GM21367 (cell line): ENCODE measurements around the gene MAP3K4.

Experiments
- ATAC-seq: cut with Tn5 transposase; IDR thresholded peaks from one replicate; pipeline ENCODE4 v1.9.1; 2021; ENCODE audit not compliant: unreplicated experiment

The MAP3K4 gene

DNA sequence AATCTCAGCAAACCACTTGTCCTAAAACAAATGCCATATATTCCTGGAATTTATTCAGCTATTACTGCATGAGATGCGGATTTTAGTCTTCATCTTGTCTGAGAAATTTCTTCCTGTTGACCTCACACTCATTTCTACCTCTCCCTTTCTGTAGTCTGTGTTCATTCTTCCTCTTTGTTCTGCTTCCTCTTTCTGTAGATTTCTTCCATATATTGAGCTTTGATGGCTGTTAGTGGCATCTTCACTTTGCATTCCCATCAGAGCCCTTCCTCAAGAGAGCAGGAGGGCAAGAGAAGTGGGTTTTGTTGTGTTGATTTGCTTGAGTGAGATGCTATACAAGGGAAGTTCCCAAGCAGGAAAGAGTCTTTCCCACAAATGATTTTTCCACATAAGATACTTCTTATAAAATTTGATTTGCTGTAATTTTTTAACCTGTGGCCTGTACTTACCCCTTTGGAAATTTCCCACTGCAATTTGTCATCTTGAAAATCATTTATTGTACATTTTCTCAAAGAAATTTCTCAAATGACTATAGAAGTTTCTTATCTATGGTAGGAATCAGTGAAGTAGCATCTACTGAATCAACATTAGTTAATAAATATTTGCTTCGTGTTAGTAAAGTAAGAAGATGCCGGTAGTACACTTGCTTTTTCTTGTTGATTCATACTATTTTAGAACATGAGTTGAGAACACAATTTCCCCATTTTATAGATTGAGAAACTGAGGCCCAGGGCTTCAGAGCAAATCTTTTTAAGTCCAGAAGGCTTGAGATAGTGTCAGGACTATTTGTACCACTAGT is 43.8 kb downstream of the MAP3K4 start:
- peak; percentile 37 for ATAC-seq

DNA sequence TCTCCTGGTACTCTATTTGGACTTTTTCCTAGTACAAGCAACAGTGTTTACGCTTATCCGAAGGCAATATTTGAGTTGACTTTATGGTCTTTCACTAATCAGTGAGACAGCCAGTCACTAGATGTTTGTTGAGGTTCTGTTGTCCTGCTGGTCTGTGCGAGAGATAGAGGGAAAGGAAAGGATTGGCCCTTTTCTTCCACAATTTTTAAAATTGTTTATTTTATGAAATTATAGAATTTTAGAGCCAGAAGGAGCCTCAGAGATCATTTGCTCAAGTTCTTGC is 44.4 kb downstream of the MAP3K4 start:
- ATAC-seq: no peak

DNA sequence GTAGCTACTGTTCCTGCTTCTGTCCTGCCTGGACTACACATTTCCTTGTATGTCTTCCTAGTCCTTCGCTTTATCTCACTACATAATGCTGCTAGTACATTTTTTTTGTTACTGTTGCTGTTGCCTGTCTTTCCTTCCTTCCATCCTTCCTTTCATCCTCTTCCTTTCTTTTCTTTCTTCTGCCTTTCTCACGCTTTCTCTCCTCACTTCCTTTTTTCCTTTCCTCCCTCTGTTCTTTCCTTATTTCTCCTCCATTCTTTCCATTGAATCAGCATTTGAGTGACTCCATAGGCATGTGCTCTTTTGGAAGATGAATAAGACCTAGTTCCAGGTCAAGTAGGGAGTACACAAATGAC is 46.3 kb downstream of the MAP3K4 start:
- no peak for ATAC-seq

DNA sequence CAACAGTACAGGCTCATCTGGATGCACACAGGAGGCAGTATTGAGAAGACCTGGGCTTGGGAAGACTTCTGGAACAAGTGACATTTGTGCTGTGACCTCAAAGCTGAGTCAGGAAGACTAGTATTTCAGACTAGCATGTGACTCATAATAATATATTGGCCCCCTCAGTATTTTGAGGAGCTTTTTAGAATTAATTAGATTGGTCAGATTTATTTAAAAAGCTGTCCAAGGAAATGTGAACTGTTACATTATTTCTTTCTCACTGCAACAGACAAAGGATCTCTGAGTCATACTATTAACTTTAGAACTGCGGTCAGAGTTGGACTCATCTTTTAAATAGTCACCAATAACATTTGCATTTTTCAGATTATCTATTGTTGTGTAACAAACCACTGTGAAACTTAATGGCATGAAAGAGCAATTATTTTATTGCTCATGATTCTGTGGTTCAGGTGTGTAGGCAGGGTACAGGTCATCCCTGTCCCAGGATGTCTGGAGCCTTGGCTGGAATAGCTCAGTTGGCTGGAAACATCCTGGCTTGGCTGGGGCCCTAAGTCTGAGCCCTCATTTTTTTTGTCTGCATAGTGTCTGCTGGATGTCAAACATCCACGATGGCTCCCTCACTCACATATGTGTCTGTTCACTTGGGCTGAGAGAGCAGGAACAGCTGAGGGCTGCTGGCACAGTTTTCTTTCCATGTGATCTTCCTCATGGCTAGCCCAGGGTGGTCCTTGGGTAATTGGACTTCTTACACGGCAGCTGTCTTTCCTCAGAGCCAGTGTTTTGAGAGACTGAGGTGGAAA is 46.9 kb downstream of the MAP3K4 start:
- peak; percentile 85 for ATAC-seq

DNA sequence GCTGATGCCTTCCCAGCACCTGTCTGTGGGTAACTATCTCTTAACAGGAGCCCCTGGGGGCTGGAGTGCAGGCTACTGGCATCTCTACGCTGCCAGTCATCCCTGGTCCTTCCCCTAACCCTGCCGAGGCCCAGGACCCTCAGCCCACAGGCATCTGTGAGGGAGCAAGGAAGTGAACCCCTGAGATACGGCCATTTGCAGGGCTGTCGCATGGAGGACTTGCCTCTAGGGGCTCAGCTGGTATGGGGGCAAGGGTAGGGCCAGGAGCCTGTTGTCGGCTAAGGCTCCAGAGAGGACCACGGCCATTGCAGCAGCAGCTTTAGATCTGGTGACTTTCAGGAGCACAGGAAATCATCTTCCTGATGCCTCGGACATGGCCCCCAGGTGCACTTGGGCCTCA is 49.7 kb downstream of the MAP3K4 start:
- ATAC-seq: no peak

DNA sequence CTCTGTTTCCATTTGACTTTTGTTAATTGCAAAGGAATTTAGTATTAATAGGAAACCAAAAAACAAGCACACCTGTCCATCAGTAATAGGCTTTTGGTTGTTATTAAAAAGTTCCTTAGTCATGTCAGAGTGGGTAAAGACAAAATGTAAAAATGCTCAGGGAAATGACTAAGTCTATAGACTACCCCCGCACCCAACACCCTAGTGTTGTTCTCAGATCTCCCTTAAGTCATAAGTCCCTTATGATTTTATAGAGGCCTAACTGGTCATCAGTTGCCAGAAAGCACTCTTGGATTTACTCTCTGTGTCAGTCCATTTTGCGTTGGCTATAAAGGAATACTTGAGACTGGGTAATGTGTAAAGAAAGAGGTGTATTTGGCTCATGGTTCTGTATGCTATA is 52.8 kb downstream of the MAP3K4 start:
- ATAC-seq: no peak

DNA sequence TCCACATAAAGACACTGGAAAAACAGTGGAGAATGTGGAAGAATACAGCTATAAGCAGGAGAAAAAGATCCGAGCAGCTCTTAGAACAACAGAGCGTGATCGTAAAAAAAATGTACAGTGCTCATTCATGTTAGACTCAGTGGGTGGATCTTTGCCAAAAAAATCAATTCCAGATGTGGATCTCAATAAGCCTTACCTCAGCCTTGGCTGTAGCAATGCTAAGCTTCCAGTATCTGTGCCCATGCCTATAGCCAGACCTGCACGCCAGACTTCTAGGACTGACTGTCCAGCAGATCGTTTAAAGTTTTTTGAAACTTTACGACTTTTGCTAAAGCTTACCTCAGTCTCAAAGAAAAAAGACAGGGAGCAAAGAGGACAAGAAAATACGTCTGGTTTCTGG is 57.1 kb downstream of the MAP3K4 start:
- no peak for ATAC-seq

DNA sequence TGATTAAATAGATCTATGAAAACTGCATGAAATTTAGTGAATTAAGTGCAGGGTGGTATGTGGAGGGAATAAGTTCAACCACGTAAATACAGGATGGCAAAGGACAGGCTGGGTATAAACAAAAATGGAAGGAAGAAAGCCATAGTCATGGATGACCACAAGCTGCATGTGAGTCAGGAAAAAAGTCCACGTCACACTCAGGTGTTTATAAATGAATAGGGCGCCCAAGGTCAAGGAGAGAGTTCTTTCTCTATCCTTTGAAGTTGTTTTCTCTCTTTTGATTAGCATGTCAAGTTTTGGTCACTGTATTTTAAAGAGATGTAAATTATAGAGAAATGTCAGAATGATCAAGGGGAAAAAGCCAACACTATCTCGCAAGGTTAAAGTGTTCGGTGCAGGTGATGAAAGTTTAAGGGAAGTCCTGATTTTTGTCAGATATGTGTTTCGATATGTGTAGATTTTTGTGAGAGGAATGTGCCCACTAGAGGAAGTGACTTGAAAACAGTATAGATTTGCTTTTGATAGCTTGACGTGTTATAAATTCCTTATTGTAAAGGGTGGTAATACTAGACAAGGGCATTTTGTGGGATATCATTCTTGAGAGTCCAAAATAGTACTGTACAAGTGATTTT is 58.7 kb downstream of the MAP3K4 start:
- ATAC-seq: peak; percentile 66

DNA sequence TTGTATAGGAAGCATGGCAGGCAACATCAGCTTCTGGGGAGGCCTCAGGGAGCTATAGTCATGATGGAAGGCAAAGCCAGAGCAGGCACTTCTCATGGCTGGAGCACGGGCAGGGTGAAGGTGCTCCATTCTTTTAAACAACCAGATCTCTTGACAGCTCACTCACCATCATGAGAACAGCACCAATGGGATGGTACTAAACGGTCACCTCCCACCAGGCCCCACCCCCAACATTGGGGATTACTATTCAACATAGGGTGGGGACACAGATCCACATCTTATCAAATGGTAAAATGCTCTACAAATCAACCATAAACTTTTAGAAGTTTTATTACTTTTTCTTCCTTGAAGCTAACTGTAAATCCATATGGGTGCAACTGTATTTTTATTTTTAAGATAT is 61.5 kb downstream of the MAP3K4 start:
- ATAC-seq: no peak

DNA sequence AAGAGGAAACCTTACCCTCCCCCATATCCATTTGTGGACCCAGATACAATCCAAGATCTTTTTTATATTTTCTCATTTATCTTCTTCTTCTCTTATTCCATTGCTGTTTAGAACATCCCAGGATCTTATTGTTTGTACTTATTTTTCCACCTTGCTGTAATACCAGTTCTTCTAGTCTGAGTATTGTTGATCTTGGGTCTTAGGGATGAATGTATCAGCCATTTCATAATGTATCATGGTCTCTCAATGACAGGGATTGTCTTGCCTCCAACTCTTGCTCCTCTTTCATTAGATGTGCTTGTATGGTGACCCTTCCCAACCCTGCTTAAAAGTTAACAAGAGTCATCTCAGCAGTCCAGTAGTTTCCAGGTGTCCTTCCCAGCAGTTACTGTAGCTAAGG is 63.3 kb downstream of the MAP3K4 start:
- ATAC-seq: no peak

DNA sequence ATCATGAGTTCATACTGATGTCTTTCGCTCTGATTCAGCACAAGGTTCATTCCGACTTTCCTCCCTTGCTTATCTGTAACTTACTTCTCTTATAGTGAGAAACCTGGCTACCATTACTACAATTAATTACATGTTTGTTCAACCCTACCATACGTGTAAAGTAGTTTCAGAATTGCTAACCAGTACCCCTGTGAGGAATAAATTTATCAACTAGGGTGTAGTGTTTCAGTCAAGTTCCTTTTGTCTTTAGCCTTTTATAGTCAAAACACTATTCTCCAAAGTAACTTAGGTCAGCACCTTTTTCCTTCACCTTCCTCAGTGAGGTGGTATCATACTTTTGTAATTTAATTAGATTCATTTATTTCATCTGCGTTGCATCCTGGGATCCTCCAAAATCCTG is 64.9 kb downstream of the MAP3K4 start:
- ATAC-seq: no peak

DNA sequence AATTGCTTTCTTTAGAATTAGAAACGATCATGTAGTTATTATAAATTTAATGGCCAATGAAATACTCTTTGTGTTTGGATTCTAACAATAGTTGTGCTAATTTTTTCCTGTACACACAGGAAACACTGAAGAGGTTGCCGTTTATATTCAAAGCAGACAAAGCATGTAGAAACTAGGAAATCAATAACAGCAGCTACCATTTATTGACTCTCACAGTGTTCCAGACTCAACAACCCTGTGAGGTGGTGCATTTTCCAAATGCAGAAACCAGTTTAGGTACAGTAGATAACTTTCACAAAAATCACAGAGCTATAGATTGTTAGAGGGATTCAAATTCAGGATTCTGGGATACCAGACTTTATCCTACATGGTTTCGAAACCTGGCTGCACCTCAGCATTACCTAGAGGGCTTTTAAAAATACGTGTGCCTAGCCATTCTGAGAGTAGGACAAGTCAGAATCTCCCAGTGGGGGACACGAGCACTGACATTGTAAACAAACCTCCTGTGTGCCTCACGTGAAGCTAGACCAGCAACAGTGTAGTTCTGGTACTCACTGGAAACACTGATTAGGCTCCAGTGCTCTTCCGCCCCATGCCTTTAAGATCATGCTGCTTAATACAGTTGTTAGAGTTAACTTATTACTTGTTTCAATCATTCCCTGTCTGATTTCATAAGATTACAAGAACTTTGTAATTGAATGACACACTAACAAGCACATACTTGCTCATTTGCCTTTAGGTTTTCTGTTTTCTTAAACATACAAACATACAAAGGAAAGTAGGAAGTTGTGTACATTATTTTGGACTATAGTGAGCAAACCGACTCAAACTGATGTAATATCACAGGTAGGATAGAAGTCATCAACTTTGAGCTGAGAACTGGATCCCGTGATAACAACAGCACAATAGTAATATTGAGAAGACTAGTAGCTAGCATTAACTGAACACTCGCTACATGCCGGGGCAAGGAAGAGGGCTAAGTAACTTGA is 65.8 kb downstream of the MAP3K4 start:
- ATAC-seq: no peak

DNA sequence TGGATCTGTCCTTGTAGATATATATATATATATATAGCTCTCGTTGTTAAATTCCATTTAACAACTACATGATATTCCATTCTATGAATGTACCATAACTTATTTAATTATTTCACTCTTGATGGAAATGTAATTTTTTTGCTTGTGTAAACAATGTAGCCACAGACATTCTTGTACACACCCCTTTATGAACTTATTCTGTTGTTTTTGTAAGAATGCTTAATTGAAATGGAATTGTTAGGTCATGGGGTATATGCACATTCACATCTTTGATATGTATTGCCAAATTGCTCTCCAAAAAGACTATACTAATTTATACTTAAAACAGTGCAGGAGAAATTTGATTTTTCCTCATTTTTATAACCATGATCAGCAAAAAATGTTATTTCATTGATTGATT is 67.2 kb downstream of the MAP3K4 start:
- no peak for ATAC-seq

DNA sequence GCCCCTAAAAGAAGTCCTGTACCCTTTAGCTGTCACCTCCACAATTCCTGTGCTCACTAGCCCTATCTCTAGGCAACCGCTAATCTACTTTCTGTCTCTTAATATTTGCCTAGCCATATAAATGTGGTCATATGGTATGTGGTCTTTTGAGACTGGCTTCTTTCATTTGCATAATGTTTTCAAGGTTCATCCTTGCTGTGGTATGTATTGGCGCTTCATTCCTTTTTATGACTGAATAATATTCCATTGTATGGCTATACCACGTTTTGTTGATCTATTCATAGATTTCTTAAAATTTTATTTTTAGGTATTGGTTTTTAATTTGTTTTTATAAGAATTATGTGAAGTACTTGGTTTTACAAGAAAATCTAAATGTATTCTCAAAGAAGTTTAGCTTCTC is 70.0 kb downstream of the MAP3K4 start:
- no peak for ATAC-seq

DNA sequence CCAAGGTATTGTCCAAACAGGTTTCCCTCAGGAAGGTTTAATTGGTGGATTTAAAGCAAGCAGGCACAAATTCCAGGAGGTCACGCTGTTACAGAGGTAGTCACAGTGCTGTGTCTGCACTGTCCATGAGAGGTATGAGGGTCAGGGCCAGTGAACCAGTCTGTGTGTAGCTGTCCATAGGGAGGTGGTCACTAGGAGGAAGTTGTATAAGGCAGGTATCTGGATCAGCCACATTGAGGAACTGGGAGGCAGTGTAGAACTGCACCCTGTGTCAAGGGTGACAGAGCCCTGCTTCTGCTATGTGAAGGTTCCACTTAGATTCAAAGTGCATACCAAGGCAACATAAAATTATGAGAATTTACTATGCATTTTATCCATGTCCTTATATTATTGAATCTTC is 73.3 kb downstream of the MAP3K4 start:
- no peak for ATAC-seq

DNA sequence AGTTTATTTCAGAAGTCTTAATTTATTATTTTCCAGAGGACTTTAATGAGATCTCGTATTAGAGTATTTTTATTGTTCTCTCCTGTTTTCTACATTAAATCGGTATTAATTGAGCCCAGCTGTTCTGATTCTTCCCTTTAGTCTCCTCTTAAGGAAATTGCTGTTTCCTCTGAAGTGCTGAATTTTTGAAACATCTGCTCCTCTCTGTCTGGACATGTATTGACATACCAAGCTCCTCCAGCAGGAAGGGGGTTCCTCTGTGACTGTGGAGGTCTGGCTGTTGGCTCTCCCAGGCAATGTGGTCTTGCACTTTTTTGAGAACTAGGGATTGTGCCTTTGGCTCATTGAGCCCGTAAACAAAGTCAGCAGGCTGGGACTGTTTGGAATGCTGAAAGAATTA is 74.9 kb downstream of the MAP3K4 start:
- ATAC-seq: no peak

DNA sequence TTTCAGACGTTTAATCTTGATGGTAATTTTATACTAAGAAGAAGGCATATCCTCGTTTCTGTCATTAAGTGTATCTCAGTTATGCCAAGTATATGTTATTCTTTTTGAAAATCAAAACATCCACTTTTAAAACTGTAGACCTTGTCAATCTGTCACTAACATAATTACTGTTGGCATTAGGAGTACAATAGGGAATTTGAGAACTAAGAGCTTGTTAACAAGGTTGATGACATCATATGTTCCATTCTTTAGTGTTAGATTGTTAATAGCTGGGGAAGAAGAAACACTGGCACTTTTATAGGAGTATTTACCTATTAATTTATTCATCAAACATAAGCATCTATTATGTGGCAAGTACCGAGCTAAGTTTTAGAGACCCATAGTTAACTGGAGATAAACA is 76.2 kb downstream of the MAP3K4 start:
- ATAC-seq: no peak

DNA sequence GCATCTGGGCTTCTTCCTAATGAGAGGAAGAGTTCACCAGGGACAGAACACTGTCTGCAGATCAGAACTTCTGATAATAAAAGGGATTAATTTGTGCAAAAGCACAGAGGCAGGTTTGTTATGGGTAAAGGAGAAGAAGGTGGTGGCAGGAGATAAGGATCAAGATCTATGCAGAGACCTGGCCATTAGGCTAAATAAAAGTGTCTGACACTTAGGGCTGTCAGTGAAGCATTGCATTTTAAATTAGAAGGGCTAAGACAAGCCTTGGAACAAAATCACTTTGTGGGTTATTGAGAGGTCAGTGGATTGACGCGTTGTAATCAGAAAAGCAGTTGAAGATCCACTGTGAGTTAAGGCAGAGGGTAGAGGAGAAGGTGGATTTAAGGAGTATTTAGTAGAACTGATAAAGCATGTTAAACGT is 76.8 kb downstream of the MAP3K4 start:
- ATAC-seq: no peak

DNA sequence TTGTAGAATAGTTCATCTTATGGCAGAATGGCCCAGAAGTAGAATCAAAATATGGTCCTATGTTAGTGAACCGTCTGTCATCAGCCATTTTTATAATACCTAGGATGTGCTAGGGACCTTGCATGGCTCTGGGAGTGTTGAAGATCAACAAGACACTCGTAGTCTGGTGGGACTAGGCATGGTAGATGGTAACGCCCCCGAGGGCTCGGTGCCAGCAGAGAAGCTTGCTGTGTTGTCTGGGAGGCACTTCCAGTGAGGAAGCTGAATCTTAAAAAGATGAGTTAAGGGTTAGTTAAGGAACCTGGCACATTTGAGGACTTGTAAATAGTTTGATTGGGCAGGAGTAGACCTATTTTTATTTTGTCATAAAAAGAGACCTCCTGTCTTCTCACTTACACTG is 82.4 kb downstream of the MAP3K4 start:
- no peak for ATAC-seq

DNA sequence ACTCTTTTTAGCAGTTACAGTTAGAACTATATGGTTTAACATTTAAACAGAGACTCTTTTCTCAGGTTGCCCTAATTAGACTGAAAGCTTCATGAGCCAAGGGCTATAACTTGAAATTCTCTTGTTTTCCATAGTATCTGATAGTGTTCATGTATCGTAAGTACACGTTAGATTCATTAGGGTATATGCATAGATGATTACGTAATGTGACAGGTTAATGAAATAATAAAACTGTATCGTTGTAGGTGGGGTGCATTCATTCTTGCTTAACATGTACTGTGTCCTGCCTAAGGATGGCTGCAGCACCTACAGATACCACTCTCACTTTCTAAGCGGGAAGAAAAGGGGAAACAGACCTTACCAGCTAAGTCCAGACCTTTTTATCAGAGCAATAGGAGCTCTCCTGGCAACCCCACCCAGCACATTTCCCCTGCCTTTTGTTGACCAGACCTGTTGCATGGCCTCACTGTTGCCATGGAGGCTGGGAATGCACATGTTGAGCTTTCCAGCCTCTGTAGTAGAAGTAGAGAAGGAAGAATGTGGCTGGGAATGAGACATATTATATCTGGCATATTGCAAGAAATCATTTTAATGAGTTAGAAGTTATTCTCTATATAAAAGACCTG is 83.0 kb downstream of the MAP3K4 start:
- ATAC-seq: no peak
